Measurements from ENCODE around the gene DGCR2.
"Not testable (repeated sequence)": the region's sequence is repeated elsewhere in the genome, so short reads cannot be mapped to it uniquely, and the experiment has no call there.

The DGCR2 gene

DNA sequence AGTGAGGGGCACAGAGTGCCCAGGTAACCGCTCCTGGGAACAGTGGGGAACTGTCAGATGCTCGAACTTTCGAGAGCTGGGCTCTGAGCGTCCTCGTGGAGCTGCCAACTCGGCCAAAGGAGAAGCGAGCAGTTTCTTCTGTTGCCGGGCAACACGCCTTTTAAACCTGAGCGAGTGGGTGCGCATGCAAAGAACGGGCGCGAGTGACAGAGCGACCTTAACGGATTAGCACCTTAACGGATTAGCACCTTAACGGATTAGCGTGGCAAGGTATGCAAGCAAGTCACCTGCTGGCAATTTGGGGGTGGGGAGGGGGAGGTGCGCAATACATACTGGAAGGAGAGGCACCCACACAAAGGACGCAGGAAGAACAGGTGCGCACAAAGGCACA lies 124.3 kb downstream of the DGCR2 start:
- DNase-seq: no peak

DNA sequence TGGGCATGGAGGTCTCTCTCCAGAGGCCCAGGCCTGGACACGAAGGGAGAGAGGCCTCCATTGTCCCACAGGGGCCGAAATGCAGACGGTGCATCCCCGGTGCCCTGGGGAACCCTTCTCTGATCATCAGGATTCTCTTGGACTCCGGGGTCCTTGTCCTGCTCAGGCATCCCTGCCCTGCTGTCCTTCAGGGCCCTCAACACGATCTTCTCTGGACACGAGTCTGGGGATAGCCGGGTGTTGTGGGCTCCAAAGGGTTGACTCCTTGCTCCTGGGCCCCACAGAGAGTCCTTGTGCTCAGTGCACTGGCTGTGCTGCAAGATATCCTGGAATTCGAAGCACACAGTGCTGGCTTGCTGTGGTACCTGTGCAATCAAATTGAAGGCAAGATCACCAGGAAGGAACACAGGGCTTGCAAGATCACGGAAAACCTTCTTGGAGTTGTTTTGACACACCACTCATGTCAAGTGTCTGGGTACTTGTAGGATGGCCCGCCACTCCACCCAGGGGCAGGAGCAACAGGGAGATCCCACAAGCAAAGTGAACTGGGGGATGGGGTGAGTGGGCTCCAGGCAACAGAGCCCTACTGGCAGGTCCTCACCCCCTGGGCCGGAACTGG lies 124.8 kb downstream of the DGCR2 start:
- no peak for DNase-seq

- DNase-seq: no peak
Observed at GRCh38 chr22:18996376-18996900, 125.8 kb downstream of the DGCR2 start.

DNA sequence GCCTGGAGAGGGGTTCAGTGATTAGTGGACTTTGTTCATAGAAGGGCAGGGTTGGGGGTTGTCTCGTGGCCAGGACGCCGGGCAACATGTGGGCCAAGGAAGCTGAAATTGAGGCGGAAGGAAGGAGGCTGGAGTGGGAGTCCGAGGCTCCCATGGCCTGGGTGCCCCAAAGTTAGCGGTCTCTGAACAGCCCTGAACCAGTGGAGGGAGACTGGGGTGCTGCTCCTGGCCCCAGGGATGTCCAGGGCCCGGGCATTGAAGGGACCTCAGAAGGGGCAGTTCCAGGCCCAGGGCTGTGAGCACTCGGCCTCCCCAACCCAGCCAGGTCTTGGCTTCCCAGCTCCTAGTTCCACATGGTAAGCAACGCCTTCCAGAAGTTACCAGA lies 126.9 kb downstream of the DGCR2 start:
- no peak for DNase-seq

DNA sequence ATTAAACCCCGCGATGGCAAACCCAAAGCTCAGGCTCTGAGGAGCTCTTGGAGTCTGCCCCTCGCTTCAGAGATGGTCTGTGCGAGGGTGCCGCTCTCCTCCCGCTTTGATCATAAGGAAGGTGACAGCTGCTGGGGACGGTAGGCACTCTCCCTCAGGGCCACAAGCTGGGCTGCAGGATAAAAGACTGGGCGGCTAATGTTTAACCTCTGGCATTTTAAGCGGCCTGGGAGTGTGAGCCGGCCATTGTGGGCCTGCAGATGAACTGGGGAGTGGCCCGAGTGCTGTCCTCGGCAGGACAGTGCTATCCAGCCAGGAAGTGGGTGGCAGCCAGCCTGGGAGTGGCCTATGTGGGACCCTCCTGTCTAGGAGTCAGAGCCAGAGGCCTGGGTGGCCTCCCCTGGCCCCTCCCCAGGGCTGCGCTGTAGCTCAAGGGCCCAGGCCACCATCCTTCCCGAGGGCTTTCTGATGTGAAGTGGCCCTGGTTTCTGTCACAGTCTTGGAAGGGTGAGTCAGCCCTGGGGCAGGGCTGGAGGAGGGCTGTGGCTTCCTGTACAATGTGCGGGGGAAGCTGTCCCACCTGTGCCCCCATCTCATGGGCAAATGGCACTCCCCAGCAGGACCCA lies 127.4 kb downstream of the DGCR2 start:
- DNase-seq: no peak

GRCh38 chr22:18994056-18994455 lies 128.2 kb downstream of the DGCR2 start:
- DNase-seq: no peak

- no peak for DNase-seq
Observed at GRCh38 chr22:18992543-18993198, 129.5 kb downstream of the DGCR2 start.

- no peak for DNase-seq
Observed at GRCh38 chr22:18991821-18992442, 130.3 kb downstream of the DGCR2 start.

- no peak for DNase-seq
Observed at GRCh38 chr22:18991138-18991432, 131.1 kb downstream of the DGCR2 start.

GRCh38 chr22:18990355-18991137 lies 131.7 kb downstream of the DGCR2 start:
- no peak for DNase-seq

DNA sequence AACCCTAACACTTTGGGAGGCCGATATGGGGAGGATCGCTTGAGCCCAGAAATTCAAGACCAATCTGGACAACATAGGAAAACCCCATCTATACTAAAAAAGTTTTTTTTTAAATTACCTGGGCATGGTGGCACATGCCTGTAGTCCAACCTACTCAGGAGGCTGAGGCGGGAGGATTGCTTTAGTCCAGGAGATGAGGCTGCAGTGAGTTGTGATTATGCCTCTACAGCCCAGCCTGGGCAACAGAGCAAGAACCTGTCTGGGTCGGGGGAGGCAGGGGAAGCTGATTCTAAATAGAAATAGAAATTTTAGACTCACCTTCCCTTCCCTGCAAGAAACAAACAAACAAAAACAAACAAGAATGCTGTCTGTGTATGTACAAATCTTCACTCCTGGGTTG lies 133.3 kb downstream of the DGCR2 start:
- no peak for DNase-seq

GRCh38 chr22:18987765-18988164 lies 134.4 kb downstream of the DGCR2 start:
- no peak for DNase-seq

DNA sequence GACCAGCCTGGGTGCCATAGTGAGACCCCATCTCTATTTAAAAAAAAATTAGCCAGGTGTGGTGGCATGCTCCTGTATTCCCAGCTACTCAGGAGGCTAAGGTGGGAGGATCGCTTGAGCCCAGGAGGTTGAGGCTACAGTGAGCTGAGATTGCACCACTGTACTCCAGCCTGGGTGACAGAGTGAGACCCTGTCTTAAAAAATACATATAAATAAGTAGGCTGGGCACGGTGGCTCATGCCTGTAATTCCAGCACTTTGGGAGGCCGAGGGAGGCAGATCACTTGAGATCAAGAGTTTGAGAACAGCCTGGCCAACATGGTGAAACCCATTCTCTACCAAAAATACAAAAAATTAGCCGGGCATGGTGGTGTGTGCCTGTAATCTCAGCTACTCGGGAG lies 135.1 kb downstream of the DGCR2 start:
- not testable (repeated sequence) for DNase-seq
